Measurements from ENCODE around the gene NANOS2. TPM values are rescaled to one million over a fixed set of nuclear protein-coding genes. Genes with fewer than 3 reads are reported as not detected.
"Not testable (repeated sequence)": the region's sequence is repeated elsewhere in the genome, so short reads cannot be mapped to it uniquely, and the experiment has no call there.

NANOS2 gene
- total RNA-seq, 2 experiments from 2014 or later = not detected

GRCh38 chr19:45899919-45900589 is 14.5 kb downstream of the NANOS2 start:
- BruUV-seq (replicated peaks) = TSS peak; percentile 72
- peak overlapping the region; percentile 81 for H3K4me2 ChIP-seq (ENCODE audit: low read length)
- TF ChIP-seq, protein P1, sequence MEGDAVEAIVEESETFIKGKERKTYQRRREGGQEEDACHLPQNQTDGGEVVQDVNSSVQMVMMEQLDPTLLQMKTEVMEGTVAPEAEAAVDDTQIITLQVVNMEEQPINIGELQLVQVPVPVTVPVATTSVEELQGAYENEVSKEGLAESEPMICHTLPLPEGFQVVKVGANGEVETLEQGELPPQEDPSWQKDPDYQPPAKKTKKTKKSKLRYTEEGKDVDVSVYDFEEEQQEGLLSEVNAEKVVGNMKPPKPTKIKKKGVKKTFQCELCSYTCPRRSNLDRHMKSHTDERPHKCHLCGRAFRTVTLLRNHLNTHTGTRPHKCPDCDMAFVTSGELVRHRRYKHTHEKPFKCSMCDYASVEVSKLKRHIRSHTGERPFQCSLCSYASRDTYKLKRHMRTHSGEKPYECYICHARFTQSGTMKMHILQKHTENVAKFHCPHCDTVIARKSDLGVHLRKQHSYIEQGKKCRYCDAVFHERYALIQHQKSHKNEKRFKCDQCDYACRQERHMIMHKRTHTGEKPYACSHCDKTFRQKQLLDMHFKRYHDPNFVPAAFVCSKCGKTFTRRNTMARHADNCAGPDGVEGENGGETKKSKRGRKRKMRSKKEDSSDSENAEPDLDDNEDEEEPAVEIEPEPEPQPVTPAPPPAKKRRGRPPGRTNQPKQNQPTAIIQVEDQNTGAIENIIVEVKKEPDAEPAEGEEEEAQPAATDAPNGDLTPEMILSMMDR (conservative IDR thresholded peaks at IDR 0.05; ENCODE audit: low read length) = no peak
- no peak for TF ChIP-seq EZH2phosphoT487 (IDR thresholded peaks at IDR 0.05; ENCODE audit: borderline replicate concordance, low read depth, low read length)
- no peaks in the 10 kb centered on the region for H3K9me3 ChIP-seq (ENCODE audit: low read length)
- no peaks in the 10 kb centered on the region for H3K9me2 ChIP-seq (ENCODE audit: insufficient read depth, low read length)
- ChIA-PET POLR2A (no interaction called here), CTCF (ENCODE audit: unreplicated experiment) (no interaction called here)
- no peak overlapping the region for H3K27ac ChIP-seq (ENCODE audit: low read depth, low read length, poor library complexity, severe bottlenecking)
- peaks cover 18% of the 10 kb centered on the region; the same call in 1 of the 2 replicates for H3K79me2 ChIP-seq (ENCODE audit: insufficient read depth, low read depth, low read length)
- H3K36me3 ChIP-seq (ENCODE audit: insufficient read depth, low read length) = peaks cover 45% of the 10 kb centered on the region
- intact Hi-C loops (cut with micrococcal nuclease; ENCODE audit: unreplicated experiment) = no loop called here
- no peak overlapping the region for H2AFZ ChIP-seq (ENCODE audit: low read length)
- H3K4me1 ChIP-seq (ENCODE audit: insufficient read depth, low read length, poor library complexity, severe bottlenecking) = peaks cover 28% of the 10 kb centered on the region
- DNase-seq (ENCODE audit: low spot score) = no peak
- peak overlapping the region; percentile 94 for H3K4me3 ChIP-seq (ENCODE audit: low read depth, low read length, poor library complexity, severe bottlenecking)
- H4K20me1 ChIP-seq (ENCODE audit: insufficient read depth, low read length) = no peaks in the 10 kb centered on the region

- H3K27ac ChIP-seq (ENCODE audit: low read depth, low read length, poor library complexity, severe bottlenecking) = no peak overlapping the region
- DNase-seq (ENCODE audit: low spot score) = no peak
- intact Hi-C loops (cut with micrococcal nuclease; ENCODE audit: unreplicated experiment) = no loop called here
- peaks cover 18% of the 10 kb centered on the region; the same call in 1 of the 2 replicates for H3K79me2 ChIP-seq (ENCODE audit: insufficient read depth, low read depth, low read length)
- H3K4me3 ChIP-seq (ENCODE audit: low read depth, low read length, poor library complexity, severe bottlenecking) = no peak overlapping the region
- H3K9me3 ChIP-seq (ENCODE audit: low read length) = no peaks in the 10 kb centered on the region
- H4K20me1 ChIP-seq (ENCODE audit: insufficient read depth, low read length) = no peaks in the 10 kb centered on the region
- H3K4me1 ChIP-seq (ENCODE audit: insufficient read depth, low read length, poor library complexity, severe bottlenecking) = peaks cover 33% of the 10 kb centered on the region
- POLR2A ChIA-PET = no interaction called here
- BruUV-seq (replicated peaks) = no TSS peak
- CTCF ChIA-PET (ENCODE audit: unreplicated experiment) = no interaction called here
- H3K9me2 ChIP-seq (ENCODE audit: insufficient read depth, low read length) = no peaks in the 10 kb centered on the region
- no peak overlapping the region for H2AFZ ChIP-seq (ENCODE audit: low read length)
- TF ChIP-seq, protein P1 (conservative IDR thresholded peaks at IDR 0.05; ENCODE audit: low read length) = no peak
- no peak for TF ChIP-seq EZH2phosphoT487 (IDR thresholded peaks at IDR 0.05; ENCODE audit: borderline replicate concordance, low read depth, low read length)
- peaks cover 53% of the 10 kb centered on the region for H3K36me3 ChIP-seq (ENCODE audit: insufficient read depth, low read length)
- no peak overlapping the region for H3K4me2 ChIP-seq (ENCODE audit: low read length)
These were observed 15.3 kb downstream of the NANOS2 start for GRCh38 chr19:45899253-45899652.

DNA sequence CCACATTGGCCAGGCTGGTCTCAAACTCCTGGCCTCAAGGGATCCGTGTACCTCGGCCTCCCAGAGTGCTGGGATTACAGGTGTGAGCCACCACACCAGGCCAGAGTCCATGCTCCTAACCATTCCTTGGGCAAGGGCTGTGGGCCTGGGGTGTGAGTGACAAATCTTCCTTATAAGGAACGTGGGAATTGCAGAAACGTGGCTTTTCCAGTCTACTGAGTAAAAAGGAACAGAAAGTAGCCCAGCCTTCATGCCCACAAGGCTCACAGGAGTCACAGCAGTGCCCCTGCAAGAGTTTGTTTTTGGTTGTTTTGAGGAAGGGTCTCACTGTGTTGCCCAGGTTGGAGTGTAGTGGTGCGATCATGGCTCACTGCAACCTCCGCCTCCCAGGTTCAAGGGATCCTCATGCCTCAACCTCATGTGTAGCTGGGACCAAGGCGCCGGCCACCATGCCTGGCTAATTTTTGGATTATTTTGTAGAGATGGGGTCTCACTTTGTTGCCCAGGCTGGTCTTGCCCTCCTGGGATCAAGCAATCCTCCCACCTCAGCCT is 17.2 kb downstream of the NANOS2 start:
- Histone ChIP-seq H3K36me3 (ENCODE audit: insufficient read depth, low read length) (peaks cover 54% of the 10 kb centered on the region), H3K9me2 (ENCODE audit: insufficient read depth, low read length) (no peaks in the 10 kb centered on the region), H3K4me3 (ENCODE audit: low read depth, low read length, poor library complexity, severe bottlenecking) (no peak overlapping the region), H3K27ac (ENCODE audit: low read depth, low read length, poor library complexity, severe bottlenecking) (no peak overlapping the region), H4K20me1 (ENCODE audit: insufficient read depth, low read length) (no peaks in the 10 kb centered on the region), H3K4me1 (ENCODE audit: insufficient read depth, low read length, poor library complexity, severe bottlenecking) (peaks cover 38% of the 10 kb centered on the region), H3K9me3 (ENCODE audit: low read length) (no peaks in the 10 kb centered on the region), H3K79me2 (ENCODE audit: insufficient read depth, low read depth, low read length) (peaks cover 18% of the 10 kb centered on the region; the same call in 1 of the 2 replicates), H3K4me2 (ENCODE audit: low read length) (no peak overlapping the region), H2AFZ (ENCODE audit: low read length) (no peak overlapping the region)
- DNase-seq (ENCODE audit: low spot score) = no peak
- intact Hi-C loops (cut with micrococcal nuclease; ENCODE audit: unreplicated experiment) = no loop called here
- no TSS peak for BruUV-seq (replicated peaks)
- POLR2A ChIA-PET = interaction anchor here (0.5 kb wide), 1 partner anchor 1316 kb away, joined by 3 read pairs; no protein-coding TSS in a partner anchor
- TF ChIP-seq, protein P1 (conservative IDR thresholded peaks at IDR 0.05; ENCODE audit: low read length) = no peak
- TF ChIP-seq EZH2phosphoT487 (IDR thresholded peaks at IDR 0.05; ENCODE audit: borderline replicate concordance, low read depth, low read length) = no peak
- CTCF ChIA-PET (ENCODE audit: unreplicated experiment) = no interaction called here

GRCh38 chr19:45895983-45896599 is 18.5 kb downstream of the NANOS2 start:
- H2AFZ ChIP-seq (ENCODE audit: low read length); H4K20me1 ChIP-seq (ENCODE audit: insufficient read depth, low read length); H3K4me3 ChIP-seq (ENCODE audit: low read depth, low read length, poor library complexity, severe bottlenecking); H3K9me3 ChIP-seq (ENCODE audit: low read length); H3K4me2 ChIP-seq (ENCODE audit: low read length); DNase-seq (ENCODE audit: low spot score); POLR2A ChIA-PET; CTCF ChIA-PET (ENCODE audit: unreplicated experiment); BruUV-seq (replicated peaks); intact Hi-C loops (cut with micrococcal nuclease; ENCODE audit: unreplicated experiment); H3K9me2 ChIP-seq (ENCODE audit: insufficient read depth, low read length): not testable (repeated sequence)
- Histone ChIP-seq H3K36me3 (ENCODE audit: insufficient read depth, low read length) (peaks cover 54% of the 10 kb centered on the region), H3K79me2 (ENCODE audit: insufficient read depth, low read depth, low read length) (peaks cover 11% of the 10 kb centered on the region; the same call in 1 of the 2 replicates), H3K27ac (ENCODE audit: low read depth, low read length, poor library complexity, severe bottlenecking) (peak overlapping the region; percentile 52), H3K4me1 (ENCODE audit: insufficient read depth, low read length, poor library complexity, severe bottlenecking) (peaks cover 36% of the 10 kb centered on the region)

Data from OCI-LY7 (cell line).